KMS-11 (cell line): ENCODE data around the gene NXPH4.

ENCODE experiments used
- H2AFZ ChIP-seq: fragments of 200-600 bp; sonication (generic); 2 replicates; pipeline ENCODE4 v1.6.1; 2016; ENCODE audit warnings: antibody characterized with exemption, mixed run types, low read depth
- H3K27ac ChIP-seq: fragments of 200-600 bp; sonication (generic); 2 replicates; pipeline ENCODE4 v1.6.1; 2016; ENCODE audit warnings: mild to moderate bottlenecking, mixed run types
- H3K27me3 ChIP-seq: fragments of 200-600 bp; sonication (generic); 2 replicates; pipeline ENCODE4 v1.6.1; 2017; ENCODE audit warnings: mild to moderate bottlenecking, low read depth, mixed run types, moderate library complexity; ENCODE audit not compliant: insufficient read depth
- H3K36me3 ChIP-seq: fragments of 200-600 bp; sonication (generic); 2 replicates; pipeline ENCODE4 v1.6.1; 2017; ENCODE audit warnings: mild to moderate bottlenecking, mixed run types; ENCODE audit not compliant: insufficient read depth
- H3K4me1 ChIP-seq: fragments of 200-600 bp; sonication (generic); 2 replicates; pipeline ENCODE4 v1.6.1; 2016; ENCODE audit warnings: mild to moderate bottlenecking, low read depth, mixed run types; ENCODE audit not compliant: poor library complexity, severe bottlenecking
- H3K4me2 ChIP-seq: fragments of 200-600 bp; sonication (generic); 2 replicates; pipeline ENCODE4 v1.7.0; 2016; ENCODE audit warnings: mild to moderate bottlenecking, mixed run types
- H3K4me3 ChIP-seq: fragments of 200-600 bp; sonication (generic); IDR thresholded peaks from 2 replicates; pipeline ENCODE4 v1.6.1; 2017; ENCODE audit warnings: low read depth, low read length, mixed read lengths; ENCODE audit not compliant: insufficient read depth
- H3K79me2 ChIP-seq: fragments of 200-600 bp; sonication (generic); 2 replicates; pipeline ENCODE4 v1.6.1; 2016; ENCODE audit warnings: low read depth, mixed run types; ENCODE audit not compliant: insufficient read depth
- H3K9ac ChIP-seq: fragments of 200-600 bp; sonication (generic); 2 replicates; pipeline ENCODE4 v1.6.1; 2016; ENCODE audit warnings: mild to moderate bottlenecking, mixed run types
- H4K20me1 ChIP-seq: fragments of 200-600 bp; sonication (generic); 2 replicates; pipeline ENCODE4 v1.6.1; 2016; ENCODE audit warnings: mild to moderate bottlenecking, mixed run types; ENCODE audit not compliant: insufficient read depth
- TF ChIP-seq, protein P1 (sequence below): fragments of 200-600 bp; sonication (generic); conservative IDR thresholded peaks from 2 replicates; pipeline ENCODE4 v1.6.1; 2017; ENCODE audit warnings: low read depth, mild to moderate bottlenecking, antibody characterized with exemption, low read length, moderate library complexity, mixed read lengths

NXPH4 gene

GRCh38 chr12:57180321-57180989 lies 36.1 kb upstream of the NXPH4 start:
- Histone ChIP-seq H4K20me1 (no peaks in the 10 kb centered on the region), H3K4me2 (no peak overlapping the region), H3K79me2 (no peaks in the 10 kb centered on the region), H3K27ac (no peak overlapping the region), H3K36me3 (no peaks in the 10 kb centered on the region), H2AFZ (no peak overlapping the region), H3K4me1 (peaks cover 4% of the 10 kb centered on the region), H3K27me3 (peaks cover 4% of the 10 kb centered on the region; the same call in 1 of the 2 replicates), H3K4me3 (no peak overlapping the region), H3K9ac (no peak overlapping the region)
- TF ChIP-seq, protein P1, sequence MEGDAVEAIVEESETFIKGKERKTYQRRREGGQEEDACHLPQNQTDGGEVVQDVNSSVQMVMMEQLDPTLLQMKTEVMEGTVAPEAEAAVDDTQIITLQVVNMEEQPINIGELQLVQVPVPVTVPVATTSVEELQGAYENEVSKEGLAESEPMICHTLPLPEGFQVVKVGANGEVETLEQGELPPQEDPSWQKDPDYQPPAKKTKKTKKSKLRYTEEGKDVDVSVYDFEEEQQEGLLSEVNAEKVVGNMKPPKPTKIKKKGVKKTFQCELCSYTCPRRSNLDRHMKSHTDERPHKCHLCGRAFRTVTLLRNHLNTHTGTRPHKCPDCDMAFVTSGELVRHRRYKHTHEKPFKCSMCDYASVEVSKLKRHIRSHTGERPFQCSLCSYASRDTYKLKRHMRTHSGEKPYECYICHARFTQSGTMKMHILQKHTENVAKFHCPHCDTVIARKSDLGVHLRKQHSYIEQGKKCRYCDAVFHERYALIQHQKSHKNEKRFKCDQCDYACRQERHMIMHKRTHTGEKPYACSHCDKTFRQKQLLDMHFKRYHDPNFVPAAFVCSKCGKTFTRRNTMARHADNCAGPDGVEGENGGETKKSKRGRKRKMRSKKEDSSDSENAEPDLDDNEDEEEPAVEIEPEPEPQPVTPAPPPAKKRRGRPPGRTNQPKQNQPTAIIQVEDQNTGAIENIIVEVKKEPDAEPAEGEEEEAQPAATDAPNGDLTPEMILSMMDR: no peak

- peaks cover 4% of the 10 kb centered on the region; the same call in 1 of the 2 replicates for H3K27me3 ChIP-seq
- no peak overlapping the region for H3K4me2 ChIP-seq
- H2AFZ ChIP-seq: no peak overlapping the region
- H3K9ac ChIP-seq: no peak overlapping the region
- no peaks in the 10 kb centered on the region for H4K20me1 ChIP-seq
- H3K4me1 ChIP-seq: peaks cover 4% of the 10 kb centered on the region
- no peaks in the 10 kb centered on the region for H3K36me3 ChIP-seq
- no peak overlapping the region for H3K27ac ChIP-seq
- H3K79me2 ChIP-seq: no peaks in the 10 kb centered on the region
- H3K4me3 ChIP-seq: no peak overlapping the region
- TF ChIP-seq, protein P1: no peak
Measured at GRCh38 chr12:57181072-57181471, 35.5 kb upstream of the NXPH4 start.

- H3K36me3 ChIP-seq: no peaks in the 10 kb centered on the region
- H3K27me3 ChIP-seq: peaks cover 8% of the 10 kb centered on the region; the same call in 1 of the 2 replicates
Measured at GRCh38 chr12:57181561-57182155, 34.9 kb upstream of the NXPH4 start.

DNA sequence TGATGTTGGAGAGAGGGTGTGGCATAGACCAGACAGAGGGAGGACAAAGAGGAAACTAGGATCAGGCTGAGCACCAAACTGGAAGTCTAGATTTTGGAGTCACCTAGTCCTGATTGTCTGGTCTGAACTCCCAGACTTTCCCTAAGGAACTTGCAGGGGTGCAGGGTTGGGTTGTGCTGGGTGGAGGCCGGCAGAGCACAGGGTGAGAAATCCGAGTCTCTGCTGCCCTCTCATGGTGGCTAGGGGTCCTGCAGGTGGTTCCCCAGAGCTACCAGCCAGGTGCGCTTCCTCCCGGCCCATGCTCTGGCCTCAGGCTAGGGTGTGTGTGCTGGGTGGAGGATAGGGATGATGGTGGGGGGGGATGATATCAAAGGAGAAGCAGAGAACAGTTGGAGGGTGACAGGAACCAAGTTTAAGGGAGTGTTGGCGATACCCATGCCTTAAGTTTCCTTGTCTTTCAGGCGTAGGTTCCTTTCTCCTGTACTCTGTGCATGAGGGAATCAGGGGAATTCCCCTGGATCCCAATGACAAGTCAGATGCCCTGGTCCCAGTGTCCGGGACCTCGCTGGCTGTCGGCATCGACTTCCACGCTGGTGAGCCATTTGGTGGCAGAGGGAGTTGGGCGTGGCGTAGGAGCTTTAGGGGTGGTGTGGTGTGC lies 33.5 kb upstream of the NXPH4 start:
- no peaks in the 10 kb centered on the region for H3K36me3 ChIP-seq
- H3K4me3 ChIP-seq: no peak overlapping the region
- H3K4me2 ChIP-seq: no peak overlapping the region; the same call in 1 of the 2 replicates
- H3K9ac ChIP-seq: no peak overlapping the region
- no peak overlapping the region; the same call in 1 of the 2 replicates for H2AFZ ChIP-seq
- H4K20me1 ChIP-seq: no peaks in the 10 kb centered on the region
- peaks cover 4% of the 10 kb centered on the region for H3K4me1 ChIP-seq
- H3K27ac ChIP-seq: no peak overlapping the region
- no peaks in the 10 kb centered on the region for H3K79me2 ChIP-seq
- TF ChIP-seq, protein P1: peak; percentile 99
- peaks cover 11% of the 10 kb centered on the region; the same call in 1 of the 2 replicates for H3K27me3 ChIP-seq

More at GRCh38 chr12:57181561-57182155, 34.9 kb upstream of the NXPH4 start:
- no peaks in the 10 kb centered on the region for H4K20me1 ChIP-seq
- H3K4me2 ChIP-seq: no peak overlapping the region
- H3K4me3 ChIP-seq: no peak overlapping the region
- H3K9ac ChIP-seq: no peak overlapping the region
- no peak overlapping the region for H3K27ac ChIP-seq
- TF ChIP-seq, protein P1: no peak
- H3K79me2 ChIP-seq: no peaks in the 10 kb centered on the region
- peaks cover 4% of the 10 kb centered on the region for H3K4me1 ChIP-seq
- H2AFZ ChIP-seq: no peak overlapping the region
